NCI-H524 treated with DMSO at 0.1 percent for 48 hours (cell line): ENCODE measurements around the gene TP53.
"Not testable (repeated sequence)": the region's sequence is repeated elsewhere in the genome, so short reads cannot be mapped to it uniquely, and the experiment has no call there.

Source experiments
- DNase-seq: peaks from one replicate; lab custom pipeline; 2025; lab: John Stamatoyannopoulos, UW

Gene TP53

GRCh38 chr17:7631398-7632380 is 55.6 kb downstream of the TP53 start:
- DNase-seq, result no peak

- no peak for DNase-seq
These were observed 57.2 kb downstream of the TP53 start, which contains the start of gene SHBG for GRCh38 chr17:7629939-7630571. SHBG (plus strand) TSS chr17:7630135; CDS start chr17:7630173, 38 bp downstream.

GRCh38 chr17:7627250-7628121 is 59.8 kb downstream of the TP53 start, which contains the start of gene SAT2:
SAT2 (minus strand) TSS chr17:7627821; CDS start chr17:7627635, 186 bp downstream.
- no peak for DNase-seq

DNA sequence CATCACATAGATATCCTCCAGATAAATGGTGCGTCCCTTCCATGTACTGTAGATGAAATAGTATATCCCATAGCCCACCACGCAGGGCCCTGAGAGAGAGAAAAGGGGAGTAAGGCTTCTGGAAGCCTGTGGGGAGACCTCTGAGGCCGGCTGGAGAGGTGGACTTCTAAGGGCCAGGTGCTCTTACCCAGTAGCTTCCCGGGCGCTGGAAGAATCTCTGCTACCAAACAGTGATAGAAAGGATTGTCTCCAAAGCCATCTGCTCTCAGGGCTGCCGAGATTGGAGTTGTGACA is 60.4 kb downstream of the TP53 start:
- no peak for DNase-seq

- DNase-seq, result no peak
These were observed 61.0 kb downstream of the TP53 start for GRCh38 chr17:7626307-7626706.

- not testable (repeated sequence) for DNase-seq
These were observed 61.5 kb downstream of the TP53 start for GRCh38 chr17:7625749-7626148.

- DNase-seq, result no peak
These were observed 63.6 kb downstream of the TP53 start for GRCh38 chr17:7623661-7624060.

GRCh38 chr17:7620835-7621234 is 66.5 kb downstream of the TP53 start:
- DNase-seq, result no peak

- no peak for DNase-seq
These were observed 68.7 kb downstream of the TP53 start for GRCh38 chr17:7618608-7619007.
